Caco-2 (cell line): ENCODE data around the gene STK33. TPM values are rescaled to one million over a fixed set of nuclear protein-coding genes. Genes with fewer than 3 reads are reported as not detected.

ENCODE experiments used
- BruUV-seq: library from RNA; stranded (reverse); fragments of 400-500 nt; replicated peaks from 2 replicates; lab custom pipeline; 2021; lab: Mats Ljungman, UMichigan
- CTCF ChIA-PET: fragments of 300-600 bp; sonication (Branson Sonifier 250); formaldehyde crosslinking; loops from one replicate; lab custom pipeline; 2022; ENCODE audit warnings: antibody characterized with exemption; lab: Charles Lee
- POLR2A ChIA-PET: fragments of 300-600 bp; sonication (Branson Sonifier 250); formaldehyde crosslinking; loops from one replicate; lab custom pipeline; 2022; ENCODE audit warnings: antibody characterized with exemption; lab: Charles Lee
- DNase-seq, 2 experiments: peaks; one replicate each; pipeline versions ENCODE4 v3.0.0 to v3.0.0-alpha.2; 2020 to 2022
- H3K27me3 ChIP-seq: replicated peaks from 2 replicates; pipeline ENCODE4 v1.6.0; 2011; ENCODE audit warnings: low read length; ENCODE audit not compliant: control insufficient read depth, insufficient read depth
- H3K36me3 ChIP-seq: 2 replicates; pipeline ENCODE4 v1.5.1; 2011; ENCODE audit warnings: low read length; ENCODE audit not compliant: control insufficient read depth, insufficient read depth
- H3K4me1 ChIP-seq: fragments of 250-450 bp; sonication (Bioruptor Pico); 2 replicates; pipeline ENCODE4 v1.5.1; 2020; ENCODE audit warnings: mild to moderate bottlenecking
- H3K4me3 ChIP-seq: 2 replicates; pipeline ENCODE4 v1.5.1; 2011; ENCODE audit warnings: low read depth, mild to moderate bottlenecking, control low read depth, low read length
- H3K9me3 ChIP-seq: fragments of 250-450 bp; sonication (Bioruptor Pico); 2 replicates; pipeline ENCODE4 v1.5.1; 2020; ENCODE audit warnings: mild to moderate bottlenecking, moderate library complexity
- H3K27ac Mint-ChIP-seq: one replicate; pipeline ENCODE4 v1.8.0; 2022; ENCODE audit warnings: mixed read lengths; ENCODE audit not compliant: unreplicated experiment
- H3K27me3 Mint-ChIP-seq: one replicate; pipeline ENCODE4 v1.8.0; 2022; ENCODE audit warnings: mixed read lengths; ENCODE audit not compliant: insufficient read depth, unreplicated experiment
- H3K36me3 Mint-ChIP-seq: one replicate; pipeline ENCODE4 v1.8.0; 2022; ENCODE audit warnings: mild to moderate bottlenecking, mixed read lengths; ENCODE audit not compliant: insufficient read depth, unreplicated experiment
- H3K4me1 Mint-ChIP-seq: one replicate; pipeline ENCODE4 v1.8.0; 2022; ENCODE audit warnings: low read depth, mixed read lengths; ENCODE audit not compliant: unreplicated experiment
- H3K4me3 Mint-ChIP-seq: one replicate; pipeline ENCODE4 v1.8.0; 2022; ENCODE audit warnings: mild to moderate bottlenecking, moderate library complexity, mixed read lengths; ENCODE audit not compliant: unreplicated experiment
- H3K9me3 Mint-ChIP-seq: one replicate; pipeline ENCODE4 v1.8.0; 2022; ENCODE audit warnings: mixed read lengths; ENCODE audit not compliant: unreplicated experiment
- CTCF ChIP-seq, 2 experiments: fragments of 200-600 bp in 1 of 2; IDR thresholded peaks; 1 replicate in 1 of 2; 2 replicates in 1 of 2; pipeline versions ENCODE4 v1.5.1 to v1.8.0; 2011 to 2022; ENCODE audit warnings: antibody characterized with exemption in 1 of 2, control low read depth in 1 of 2, inconsistent platforms in 1 of 2, low read depth in 1 of 2, low read length in 1 of 2, mild to moderate bottlenecking in 1 of 2, moderate library complexity in 1 of 2; ENCODE audit not compliant: insufficient read depth in 1 of 2, severe bottlenecking in 1 of 2, unreplicated experiment in 1 of 2
- intact Hi-C: fragments of 100-400 bp; cut with micrococcal nuclease; formaldehyde crosslinking; loops from one replicate; pipeline ENCODE4 v1.10.0; 2022; ENCODE audit not compliant: unreplicated experiment
- total RNA-seq: library from RNA; stranded (reverse); gene quantifications from 2 replicates; pipeline ENCODE4 v1.2.3, GENCODE V29; 2022

STK33 gene
- total RNA-seq, 1 experiment from 2014 or later = 0.98 TPM

GRCh38 chr11:8586805-8587204, 7.2 kb downstream of the STK33 start:
- ChIA-PET POLR2A (no interaction called here), CTCF (interaction anchor here (0.6 kb wide), 1 partner anchor 296 kb away, joined by 3 read pairs; no protein-coding TSS in a partner anchor)
- Mint-ChIP-seq H3K36me3 (no peaks in the 10 kb centered on the region), H3K27ac (no peak overlapping the region), H3K27me3 (peaks cover 6% of the 10 kb centered on the region), H3K4me3 (no peak overlapping the region), H3K9me3 (no peaks in the 10 kb centered on the region), H3K4me1 (no peaks in the 10 kb centered on the region)
- no peak overlapping the region for H3K4me3 ChIP-seq
- no peaks in the 10 kb centered on the region for H3K36me3 ChIP-seq
- TF ChIP-seq CTCF (IDR thresholded peaks at IDR 0.05; ENCODE audit: insufficient read depth in 1 of 2, low read depth in 1 of 2, low read length in 1 of 2, severe bottlenecking in 1 of 2, unreplicated experiment in 1 of 2) = no peak
- no TSS peak for BruUV-seq
- peaks cover 5% of the 10 kb centered on the region; the same call in 1 of the 2 replicates for H3K4me1 ChIP-seq
- intact Hi-C loops = no loop called here
- no peak for DNase-seq
- H3K9me3 ChIP-seq = no peaks in the 10 kb centered on the region
- H3K27me3 ChIP-seq = no peaks in the 10 kb centered on the region

- Histone ChIP-seq H3K27me3 (no peaks in the 10 kb centered on the region), H3K4me1 (peaks cover 5% of the 10 kb centered on the region; the same call in 1 of the 2 replicates), H3K9me3 (no peaks in the 10 kb centered on the region), H3K36me3 (no peaks in the 10 kb centered on the region), H3K4me3 (no peak overlapping the region)
- Mint-ChIP-seq H3K4me3 (no peak overlapping the region), H3K27ac (no peak overlapping the region), H3K27me3 (peaks cover 6% of the 10 kb centered on the region), H3K9me3 (no peaks in the 10 kb centered on the region), H3K4me1 (no peaks in the 10 kb centered on the region), H3K36me3 (no peaks in the 10 kb centered on the region)
- intact Hi-C loops = no loop called here
- CTCF ChIA-PET = no interaction called here
- POLR2A ChIA-PET = no interaction called here
- no TSS peak for BruUV-seq
- no peak for TF ChIP-seq CTCF (IDR thresholded peaks at IDR 0.05; ENCODE audit: insufficient read depth in 1 of 2, low read depth in 1 of 2, low read length in 1 of 2, severe bottlenecking in 1 of 2, unreplicated experiment in 1 of 2)
- DNase-seq = no peak
These were observed 7.8 kb downstream of the STK33 start for GRCh38 chr11:8586184-8586583.

GRCh38 chr11:8584511-8584910, 9.5 kb downstream of the STK33 start:
- CTCF ChIA-PET = interaction anchor here (0.7 to 1.0 kb wide), 2 partner anchors 10 to 259 kb away, joined by 3 to 13 read pairs; no protein-coding TSS in a partner anchor
- Histone ChIP-seq H3K4me1 (peaks cover 5% of the 10 kb centered on the region; the same call in 1 of the 2 replicates), H3K9me3 (no peaks in the 10 kb centered on the region), H3K4me3 (no peak overlapping the region), H3K27me3 (no peaks in the 10 kb centered on the region; the same call in 1 of the 2 replicates), H3K36me3 (no peaks in the 10 kb centered on the region)
- Mint-ChIP-seq H3K27ac (no peak overlapping the region), H3K4me3 (no peak overlapping the region), H3K4me1 (no peaks in the 10 kb centered on the region), H3K9me3 (no peaks in the 10 kb centered on the region), H3K27me3 (peaks cover 6% of the 10 kb centered on the region), H3K36me3 (no peaks in the 10 kb centered on the region)
- intact Hi-C loops = no loop called here
- no TSS peak for BruUV-seq
- DNase-seq = no peak
- no peak for TF ChIP-seq CTCF (IDR thresholded peaks at IDR 0.05; ENCODE audit: insufficient read depth in 1 of 2, low read depth in 1 of 2, low read length in 1 of 2, severe bottlenecking in 1 of 2, unreplicated experiment in 1 of 2)
- POLR2A ChIA-PET = interaction anchor here (0.5 kb wide), 1 partner anchor 40 kb away, joined by 5 read pairs; no protein-coding TSS in a partner anchor
